MM.1S (cell line): Measurements from ENCODE around the gene CLMP.

ENCODE experiments used
- DNase-seq: peaks from one replicate; pipeline ENCODE4 v3.0.0-alpha.2; 2015
- H2AFZ ChIP-seq: fragments of 300-600 bp; sonication (generic); 2 replicates; pipeline ENCODE4 v1.6.0; 2016; ENCODE audit warnings: antibody characterized with exemption, low read length
- H3F3A ChIP-seq: fragments of 300-600 bp; sonication (generic); 2 replicates; pipeline ENCODE4 v1.6.1; 2016; ENCODE audit warnings: mild to moderate bottlenecking, antibody characterized with exemption, low read length, moderate library complexity, mixed read lengths; ENCODE audit not compliant: insufficient read depth
- H3K27ac ChIP-seq: fragments of 300-600 bp; sonication (generic); 2 replicates; pipeline ENCODE4 v1.5.1; 2016; ENCODE audit warnings: mild to moderate bottlenecking, low read length
- H3K27me3 ChIP-seq: fragments of 300-600 bp; sonication (generic); replicated peaks from 2 replicates; pipeline ENCODE4 v1.6.0; 2016; ENCODE audit warnings: low read length; ENCODE audit not compliant: insufficient read depth
- H3K36me3 ChIP-seq: fragments of 300-600 bp; sonication (generic); replicated peaks from 2 replicates; pipeline ENCODE4 v1.6.1; 2016; ENCODE audit warnings: mild to moderate bottlenecking, low read length, mixed read lengths; ENCODE audit not compliant: insufficient read depth
- H3K4me1 ChIP-seq: fragments of 300-600 bp; sonication (generic); 2 replicates; pipeline ENCODE4 v1.6.1; 2016; ENCODE audit warnings: low read length, mixed read lengths
- H3K4me2 ChIP-seq: fragments of 300-600 bp; sonication (generic); 2 replicates; pipeline ENCODE4 v1.6.0; 2016; ENCODE audit warnings: low read depth, low read length
- H3K4me3 ChIP-seq: fragments of 300-600 bp; sonication (generic); 2 replicates; pipeline ENCODE4 v1.5.1; 2016; ENCODE audit warnings: low read length, mixed read lengths
- H3K79me2 ChIP-seq: fragments of 300-600 bp; sonication (generic); 2 replicates; pipeline ENCODE4 v1.6.1; 2016; ENCODE audit warnings: mixed run types, low read length, mixed read lengths
- H3K9ac ChIP-seq: fragments of 300-600 bp; sonication (generic); 2 replicates; pipeline ENCODE4 v1.6.1; 2016; ENCODE audit warnings: low read length, mixed read lengths
- H3K9me2 ChIP-seq: fragments of 300-600 bp; sonication (generic); replicated peaks from 2 replicates; pipeline ENCODE4 v1.6.1; 2016; ENCODE audit warnings: mild to moderate bottlenecking, low read length, mixed read lengths; ENCODE audit not compliant: insufficient read depth
- H3K9me3 ChIP-seq: fragments of 300-600 bp; sonication (generic); replicated peaks from 2 replicates; pipeline ENCODE4 v1.6.1; 2016; ENCODE audit warnings: mild to moderate bottlenecking, low read length, mixed read lengths; ENCODE audit not compliant: insufficient read depth
- H4K20me1 ChIP-seq: fragments of 300-600 bp; sonication (generic); 2 replicates; pipeline ENCODE4 v1.6.1; 2016; ENCODE audit warnings: mild to moderate bottlenecking, low read length, moderate library complexity, mixed read lengths; ENCODE audit not compliant: insufficient read depth
- CTCF ChIP-seq: fragments of 300-600 bp; sonication (generic); IDR thresholded peaks from 2 replicates; pipeline ENCODE4 v1.5.1; 2016; ENCODE audit warnings: antibody characterized with exemption, low read length, mixed read lengths
- EZH2 ChIP-seq: fragments of 300-600 bp; sonication (generic); optimal IDR thresholded peaks from 2 replicates; pipeline ENCODE3; 2017; ENCODE audit warnings: low read depth, mild to moderate bottlenecking, antibody characterized with exemption, low read length, mixed read lengths
- EZH2phosphoT487 ChIP-seq: fragments of 300-600 bp; sonication (generic); IDR thresholded peaks from 2 replicates; pipeline ENCODE4 v1.6.1; 2018; ENCODE audit warnings: antibody characterized with exemption, low read length

The CLMP gene

GRCh38 chr11:123110397-123110796, 84.7 kb downstream of the CLMP start:
- no peak for DNase-seq
- H3K4me3 ChIP-seq: no peak overlapping the region
- H3F3A ChIP-seq: no peaks in the 10 kb centered on the region
- no peak overlapping the region for H3K9ac ChIP-seq
- no peaks in the 10 kb centered on the region for H3K79me2 ChIP-seq
- H3K36me3 ChIP-seq: no peaks in the 10 kb centered on the region
- no peaks in the 10 kb centered on the region for H3K9me2 ChIP-seq
- H3K27ac ChIP-seq: no peak overlapping the region
- H3K9me3 ChIP-seq: no peaks in the 10 kb centered on the region
- H2AFZ ChIP-seq: no peak overlapping the region
- H3K4me2 ChIP-seq: no peak overlapping the region
- no peaks in the 10 kb centered on the region for H3K27me3 ChIP-seq
- H4K20me1 ChIP-seq: no peaks in the 10 kb centered on the region
- H3K4me1 ChIP-seq: no peaks in the 10 kb centered on the region
- no peak for TF ChIP-seq EZH2
- TF ChIP-seq EZH2phosphoT487: no peak
- TF ChIP-seq CTCF: no peak

GRCh38 chr11:123107945-123108495, 87.0 kb downstream of the CLMP start:
- TF ChIP-seq EZH2 (no peak), CTCF (no peak), EZH2phosphoT487 (no peak)
- Histone ChIP-seq H3K9ac (no peak overlapping the region), H3K4me2 (no peak overlapping the region), H3F3A (no peaks in the 10 kb centered on the region), H4K20me1 (no peaks in the 10 kb centered on the region), H3K9me3 (no peaks in the 10 kb centered on the region), H2AFZ (no peak overlapping the region), H3K4me1 (no peaks in the 10 kb centered on the region), H3K79me2 (no peaks in the 10 kb centered on the region), H3K27me3 (no peaks in the 10 kb centered on the region), H3K36me3 (no peaks in the 10 kb centered on the region), H3K27ac (no peak overlapping the region), H3K9me2 (no peaks in the 10 kb centered on the region), H3K4me3 (no peak overlapping the region)
- no peak for DNase-seq

GRCh38 chr11:123104697-123105096, 90.4 kb downstream of the CLMP start:
- H3K4me2 ChIP-seq: no peak overlapping the region
- H3K9me3 ChIP-seq: no peaks in the 10 kb centered on the region
- H3K27me3 ChIP-seq: no peaks in the 10 kb centered on the region
- H3K36me3 ChIP-seq: no peaks in the 10 kb centered on the region
- TF ChIP-seq EZH2 (no peak), CTCF (no peak), EZH2phosphoT487 (no peak)
- no peak overlapping the region for H3K4me3 ChIP-seq
- no peak for DNase-seq
- no peaks in the 10 kb centered on the region for H4K20me1 ChIP-seq
- no peak overlapping the region for H3K27ac ChIP-seq
- H3K9ac ChIP-seq: no peak overlapping the region
- no peaks in the 10 kb centered on the region for H3K9me2 ChIP-seq
- no peak overlapping the region for H2AFZ ChIP-seq
- no peaks in the 10 kb centered on the region for H3F3A ChIP-seq
- no peaks in the 10 kb centered on the region for H3K79me2 ChIP-seq
- no peaks in the 10 kb centered on the region for H3K4me1 ChIP-seq
